Raji (cell line): ENCODE results near the gene CILP2.

ENCODE experiments used
- POLR2A ChIP-seq: IDR thresholded peaks from 2 replicates; pipeline ENCODE4 v1.6.1; 2011; ENCODE audit warnings: low read depth, low read length, control low read depth; ENCODE audit not compliant: insufficient read depth

The CILP2 gene

DNA sequence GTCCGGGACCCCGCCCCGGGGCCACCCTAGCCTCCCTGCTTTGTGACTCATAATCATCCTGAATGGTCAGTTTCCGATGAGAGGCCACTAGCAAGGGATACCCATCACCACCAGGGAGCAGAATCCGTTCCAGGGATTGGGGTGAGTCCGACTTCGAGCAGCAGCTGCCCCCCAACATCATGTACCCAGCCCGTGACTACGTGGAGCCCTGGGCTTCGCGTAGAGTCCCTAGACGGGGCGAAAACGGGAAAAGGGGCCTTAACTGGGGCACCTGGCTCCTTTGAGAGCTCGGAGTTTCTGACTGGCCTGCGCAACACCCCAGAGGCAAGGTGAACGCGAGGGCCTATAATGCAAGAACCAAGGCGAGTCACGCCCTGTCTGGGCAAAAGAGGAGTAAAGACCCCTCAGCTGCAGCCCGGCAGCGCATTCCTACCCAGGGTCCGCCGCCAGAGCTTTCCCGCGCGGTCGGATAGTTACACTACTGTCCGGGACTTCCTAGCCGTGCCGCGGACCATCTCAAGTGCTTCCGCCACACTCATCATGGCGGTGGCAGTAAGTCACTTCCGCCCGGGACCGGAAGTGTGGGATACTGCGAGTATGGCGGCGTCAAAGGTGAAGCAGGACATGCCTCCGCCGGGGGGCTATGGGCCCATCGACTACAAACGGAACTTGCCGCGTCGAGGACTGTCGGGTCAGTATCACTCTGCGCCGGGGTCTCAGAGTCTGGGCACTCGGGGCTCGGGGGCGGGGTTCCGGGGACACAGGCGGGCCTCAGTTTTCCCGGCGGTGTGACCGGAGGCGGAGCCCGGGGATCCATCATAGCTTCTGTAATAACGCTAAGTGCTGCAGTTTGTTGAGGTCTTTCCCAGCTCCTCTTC is 22.2 kb upstream of the CILP2 start, which contains the start of gene NDUFA13:
TSS of gene NDUFA13 (plus strand) at position 584 of the 878 bp plus-strand sequence. CDS start at position 598, 14 bp downstream.
- TF ChIP-seq POLR2A = peak; percentile 95

DNA sequence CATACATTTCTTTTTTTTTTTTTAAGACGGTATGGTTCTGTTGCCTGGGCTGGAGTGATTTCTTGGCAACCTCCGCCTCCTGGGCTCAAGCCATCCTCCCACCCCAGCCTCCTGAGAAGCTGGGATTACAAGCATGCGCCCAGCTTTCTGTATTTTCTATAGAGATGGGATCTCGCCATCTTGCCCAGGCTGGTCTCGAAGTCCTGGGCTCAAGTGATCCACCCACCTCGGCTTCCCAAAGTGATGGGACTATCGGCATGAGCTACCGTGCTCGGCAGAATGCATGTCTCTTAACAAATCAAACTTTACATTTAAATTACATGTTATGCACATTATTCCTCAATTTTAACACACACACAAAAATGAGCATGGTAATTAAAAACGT is 20.8 kb upstream of the CILP2 start:
- no peak for TF ChIP-seq POLR2A

DNA sequence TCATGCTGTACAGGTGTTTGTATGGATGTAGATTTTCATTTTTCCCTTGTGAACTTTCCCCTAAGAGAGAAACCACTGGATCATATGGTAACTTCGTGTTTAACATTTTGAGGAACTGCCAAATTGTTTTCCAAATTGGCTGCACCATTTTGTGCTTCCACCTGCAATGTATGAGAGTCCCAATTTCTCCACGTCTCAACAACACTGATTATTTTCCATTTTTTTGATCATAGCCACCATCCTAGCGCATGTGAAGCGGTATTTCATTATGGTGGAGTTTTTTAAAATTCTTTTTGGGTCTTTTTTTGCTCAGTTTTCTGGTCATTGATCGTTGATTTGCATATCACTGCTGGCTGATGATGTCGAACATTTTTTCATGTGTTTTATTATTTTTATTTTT is 17.1 kb upstream of the CILP2 start:
- no peak for TF ChIP-seq POLR2A

DNA sequence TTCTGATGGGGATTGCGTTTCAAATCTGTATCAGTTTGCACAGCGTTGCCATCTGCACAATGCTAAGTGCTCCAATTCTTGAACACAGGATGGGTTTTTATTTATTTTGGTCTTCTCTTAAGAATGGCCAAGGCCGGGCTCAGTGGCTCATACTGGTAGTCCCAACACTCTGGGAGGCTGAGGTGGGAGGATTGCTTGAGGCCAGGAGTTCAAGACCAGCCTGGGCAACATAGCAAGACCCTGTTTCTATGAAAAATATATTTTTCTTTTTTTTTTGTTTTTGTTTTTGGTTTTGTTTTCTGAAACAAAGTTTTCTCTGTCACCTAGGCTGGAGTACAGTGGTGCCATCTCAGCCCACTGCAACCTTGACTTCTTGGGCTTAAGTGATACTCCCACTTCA is 14.9 kb upstream of the CILP2 start:
- TF ChIP-seq POLR2A = no peak

DNA sequence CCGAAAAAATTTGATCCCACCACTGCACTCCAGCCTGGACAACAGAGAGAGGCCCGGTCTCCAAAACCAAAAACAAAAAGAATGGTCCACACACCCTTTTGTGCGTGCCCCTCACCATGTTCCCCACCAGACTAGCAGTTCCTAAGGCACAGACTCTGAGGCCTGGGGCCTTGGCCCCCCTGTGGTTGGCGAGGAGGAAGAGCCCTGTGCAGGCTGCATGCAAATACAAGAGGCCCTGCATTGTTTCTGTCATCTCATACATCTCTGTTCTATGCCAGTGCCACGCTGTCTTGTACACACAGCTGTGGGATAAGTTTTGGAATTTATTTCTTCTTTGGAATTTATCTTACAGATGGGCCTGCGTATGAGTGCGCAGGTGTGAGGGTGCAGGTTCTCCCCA is 14.0 kb upstream of the CILP2 start:
- TF ChIP-seq POLR2A = no peak

DNA sequence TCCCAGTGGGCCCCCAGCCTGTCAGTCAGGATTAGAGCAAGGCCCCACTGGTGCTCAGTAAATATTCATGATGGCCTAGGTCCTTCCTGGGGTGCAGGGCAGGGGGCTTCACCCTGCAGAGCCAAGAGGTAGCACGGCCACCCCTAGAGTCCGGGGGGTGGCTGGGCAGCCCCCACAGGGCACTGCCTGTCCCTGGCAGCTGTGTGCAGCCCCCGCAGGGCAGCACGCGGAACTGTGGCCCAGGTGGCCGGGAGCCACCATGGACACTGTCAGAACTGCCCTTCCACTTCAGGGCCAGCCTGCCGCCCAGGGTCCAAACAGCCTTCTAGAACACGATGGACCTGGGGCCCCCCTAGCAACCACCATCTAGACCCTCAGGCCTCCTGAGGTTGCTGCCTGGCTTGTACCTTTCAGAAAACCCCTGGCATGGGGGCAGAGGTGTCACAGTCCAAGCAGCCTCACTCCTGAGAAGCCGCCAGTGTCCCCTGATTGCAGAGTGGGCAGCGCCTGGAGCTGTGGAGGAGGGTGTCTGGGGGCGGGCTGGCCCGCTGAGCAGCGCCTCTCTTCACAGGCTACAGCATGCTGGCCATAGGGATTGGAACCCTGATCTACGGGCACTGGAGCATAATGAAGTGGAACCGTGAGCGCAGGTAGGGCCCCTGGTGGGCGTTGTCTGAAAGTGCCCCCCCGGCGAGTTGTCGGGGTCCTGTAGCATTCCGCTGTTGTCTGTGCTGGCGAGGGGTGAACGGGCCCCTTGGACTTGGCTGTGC is 12.3 kb upstream of the CILP2 start:
- no peak for TF ChIP-seq POLR2A

DNA sequence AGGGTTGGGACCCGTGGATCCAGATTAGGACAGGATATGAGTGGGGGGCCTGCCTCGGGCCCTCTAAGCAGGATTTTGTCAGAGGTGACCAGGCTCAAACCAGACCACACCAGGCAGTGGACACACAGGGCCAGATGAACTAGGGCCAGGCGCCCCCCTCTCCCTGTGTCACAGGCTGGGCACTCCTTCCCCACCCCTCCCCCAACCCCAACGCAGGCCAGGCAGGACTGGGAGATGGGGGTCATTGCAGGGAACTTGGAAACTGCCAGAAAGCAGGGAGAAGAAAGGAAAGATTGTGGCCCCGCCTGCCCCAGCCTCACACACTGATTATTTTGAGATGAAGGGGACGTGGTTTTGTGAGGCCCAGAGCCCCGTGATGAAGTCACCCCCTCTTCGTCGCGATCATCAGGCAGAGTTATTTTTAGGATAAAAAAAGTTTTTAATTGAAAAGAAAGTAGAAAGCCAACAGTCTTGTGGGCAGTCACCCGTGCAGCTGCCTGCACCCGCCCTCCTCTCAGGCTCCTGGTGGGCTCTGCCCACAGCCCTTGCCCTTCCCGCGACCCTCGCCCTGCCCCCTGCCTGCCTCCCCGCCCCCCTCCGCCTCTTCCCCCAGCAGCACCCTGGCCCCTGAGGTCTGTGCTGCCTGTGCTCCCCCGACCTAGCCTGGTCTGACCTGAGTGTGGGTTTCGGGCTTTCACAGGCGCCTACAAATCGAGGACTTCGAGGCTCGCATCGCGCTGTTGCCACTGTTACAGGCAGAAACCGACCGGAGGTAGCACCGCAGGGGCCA is 11.3 kb upstream of the CILP2 start:
- no peak for TF ChIP-seq POLR2A

DNA sequence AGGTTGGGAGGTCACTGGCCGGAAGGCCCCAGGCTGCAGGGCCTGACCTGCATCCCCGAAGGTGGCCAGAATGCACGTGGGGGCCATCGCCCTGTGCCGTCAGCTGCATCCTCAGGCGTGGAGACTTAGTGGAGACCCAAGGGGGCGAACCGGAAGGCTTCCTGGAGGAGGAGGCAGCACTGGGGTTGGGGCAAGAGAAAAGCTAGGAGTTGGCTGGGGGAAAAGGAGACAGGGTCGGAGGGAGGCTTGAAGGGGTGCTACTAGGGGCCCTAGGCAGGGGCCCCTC is 10.8 kb upstream of the CILP2 start:
- no peak for TF ChIP-seq POLR2A

DNA sequence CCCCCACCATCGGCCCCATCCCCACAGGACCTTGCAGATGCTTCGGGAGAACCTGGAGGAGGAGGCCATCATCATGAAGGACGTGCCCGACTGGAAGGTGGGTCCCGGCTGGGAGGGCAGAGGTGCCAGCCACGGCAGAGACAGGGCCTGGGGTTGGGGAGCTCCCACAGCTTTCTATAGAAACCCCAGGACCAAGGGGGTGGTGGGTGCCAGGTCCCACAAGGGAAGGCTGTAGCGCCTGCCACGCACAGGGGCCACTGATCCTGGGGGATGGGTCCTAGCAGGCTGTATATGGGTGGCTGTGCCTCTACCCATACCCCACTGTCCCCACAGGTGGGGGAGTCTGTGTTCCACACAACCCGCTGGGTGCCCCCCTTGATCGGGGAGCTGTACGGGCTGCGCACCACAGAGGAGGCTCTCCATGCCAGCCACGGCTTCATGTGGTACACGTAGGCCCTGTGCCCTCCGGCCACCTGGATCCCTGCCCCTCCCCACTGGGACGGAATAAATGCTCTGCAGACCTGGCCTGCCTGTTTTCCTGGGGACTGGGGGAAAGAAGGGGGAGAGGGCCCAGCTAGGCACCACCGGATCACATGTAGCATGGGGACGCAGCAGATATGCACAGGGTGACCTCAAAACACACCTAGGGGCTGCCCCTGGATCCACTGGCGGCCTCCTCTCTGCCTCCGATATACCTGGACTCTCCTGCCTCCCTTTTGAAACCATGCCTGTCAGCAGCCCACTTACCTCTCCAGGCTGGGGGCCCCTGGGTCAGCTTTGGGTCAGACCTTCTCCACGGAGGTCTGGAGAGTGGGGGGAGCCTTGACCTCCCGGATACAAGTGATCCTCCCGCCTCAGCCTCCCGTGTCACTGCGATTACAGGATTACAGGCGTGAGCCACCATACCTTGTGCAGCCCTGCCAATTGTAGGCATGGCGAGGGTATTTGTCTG is 10.1 kb upstream of the CILP2 start:
- no peak for TF ChIP-seq POLR2A

DNA sequence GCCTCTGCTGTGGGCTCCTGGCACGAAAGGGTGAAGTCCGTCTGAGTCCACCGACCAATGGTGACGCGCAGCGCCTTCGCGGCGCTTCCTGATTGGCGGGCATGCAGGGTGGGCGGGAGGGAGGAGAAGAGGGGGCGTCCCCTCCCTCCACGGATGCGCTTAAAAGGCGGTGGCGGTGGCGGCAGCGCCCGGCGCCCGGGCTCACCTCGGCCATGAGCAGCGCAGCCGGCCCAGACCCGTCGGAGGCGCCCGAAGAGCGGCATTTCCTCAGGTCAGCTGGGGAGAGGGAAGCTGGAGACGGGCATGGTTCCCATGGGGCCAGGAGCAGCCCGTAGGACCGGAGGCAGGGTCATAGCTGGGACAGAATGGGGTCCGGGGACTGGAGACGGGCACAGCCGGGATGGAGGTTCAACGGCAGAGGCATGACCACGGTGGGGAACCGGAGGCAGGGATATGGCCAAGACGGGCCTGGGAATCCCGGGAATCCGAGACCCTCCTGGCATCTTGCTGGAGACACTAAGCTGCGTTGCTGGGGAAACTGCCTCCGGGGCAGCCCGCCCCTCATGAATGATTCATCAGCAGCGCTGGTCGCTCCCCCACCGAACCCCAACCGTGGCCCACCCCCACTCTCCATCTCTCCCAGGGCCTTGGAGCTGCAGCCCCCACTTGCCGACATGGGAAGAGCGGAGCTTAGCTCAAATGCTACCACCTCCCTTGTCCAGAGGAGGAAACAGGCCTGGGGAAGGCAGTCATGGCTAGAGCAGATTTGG is 9.2 kb upstream of the CILP2 start, which contains the start of gene YJEFN3:
TSS of gene YJEFN3 (plus strand) at position 191 of the 770 bp plus-strand sequence. CDS start at position 213, 22 bp downstream.
- no peak for TF ChIP-seq POLR2A

DNA sequence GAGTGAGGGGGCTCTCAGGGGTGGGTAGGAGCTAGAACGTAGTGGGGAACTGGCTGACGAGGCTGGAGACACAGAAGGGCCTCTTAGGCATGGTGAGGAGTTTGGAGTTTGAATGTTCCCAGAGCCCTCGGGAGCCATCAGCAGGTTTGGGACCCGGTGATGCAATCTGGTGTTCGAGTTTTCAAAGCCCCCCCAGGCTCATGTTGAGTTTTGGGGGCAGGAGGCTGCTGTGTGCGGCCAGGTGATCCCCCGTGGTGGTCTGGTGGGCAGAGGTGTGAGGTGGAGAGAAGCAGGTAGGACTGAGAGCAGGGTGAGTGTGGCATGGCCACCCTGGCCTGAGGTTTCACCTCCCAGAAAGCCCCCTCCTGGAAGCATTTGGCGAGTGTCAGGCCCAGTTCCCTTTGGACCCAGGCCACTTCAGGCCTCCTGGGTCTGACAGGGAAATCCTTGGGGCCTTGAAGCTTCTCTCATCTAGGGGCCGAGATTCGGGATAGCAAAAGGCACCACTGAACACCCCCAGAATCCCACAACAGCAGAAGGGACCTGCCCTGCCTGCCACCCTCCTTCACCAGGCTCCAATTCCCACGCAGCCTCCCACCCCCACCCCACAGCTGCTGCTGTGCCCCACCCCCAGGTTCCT is 8.2 kb upstream of the CILP2 start:
- TF ChIP-seq POLR2A = no peak

DNA sequence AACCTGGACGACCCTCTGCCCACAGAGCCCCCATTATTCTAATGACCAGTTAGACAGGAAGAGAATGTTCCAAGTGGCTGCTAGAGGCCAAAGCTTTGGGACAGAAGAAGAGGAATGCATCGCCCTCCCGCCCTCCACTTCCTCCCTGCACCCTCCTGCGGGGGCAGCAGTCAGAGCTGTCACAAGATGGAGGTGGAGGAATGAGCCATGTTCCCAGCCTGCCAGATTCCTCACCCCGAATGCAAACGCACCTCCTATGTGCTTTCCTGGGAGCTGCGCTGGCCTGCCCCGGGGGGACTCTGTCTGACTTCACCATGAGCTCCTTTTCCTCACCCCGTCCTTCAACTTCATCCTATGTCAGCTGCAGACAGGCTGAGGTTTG is 7.7 kb upstream of the CILP2 start:
- no peak for TF ChIP-seq POLR2A

DNA sequence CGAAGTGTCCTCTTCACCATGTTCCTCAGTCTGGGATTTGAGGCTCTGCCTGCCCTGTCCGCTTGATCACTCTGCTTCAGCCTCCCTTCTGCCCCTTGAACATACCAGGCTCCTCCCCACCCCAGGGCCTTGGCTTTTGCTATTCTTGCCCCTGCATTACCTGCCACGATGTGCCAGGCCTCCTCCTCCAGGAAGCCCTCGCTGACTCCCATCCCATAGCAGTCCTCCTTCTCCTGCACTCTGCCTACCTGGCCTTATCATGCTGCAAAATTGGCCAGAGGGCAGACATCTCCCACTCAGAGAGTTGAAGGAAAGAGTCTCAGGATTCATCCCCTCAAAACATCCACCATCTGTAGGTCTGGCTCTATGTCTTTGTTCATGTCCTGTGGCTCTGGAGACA is 7.2 kb upstream of the CILP2 start:
- TF ChIP-seq POLR2A = no peak

DNA sequence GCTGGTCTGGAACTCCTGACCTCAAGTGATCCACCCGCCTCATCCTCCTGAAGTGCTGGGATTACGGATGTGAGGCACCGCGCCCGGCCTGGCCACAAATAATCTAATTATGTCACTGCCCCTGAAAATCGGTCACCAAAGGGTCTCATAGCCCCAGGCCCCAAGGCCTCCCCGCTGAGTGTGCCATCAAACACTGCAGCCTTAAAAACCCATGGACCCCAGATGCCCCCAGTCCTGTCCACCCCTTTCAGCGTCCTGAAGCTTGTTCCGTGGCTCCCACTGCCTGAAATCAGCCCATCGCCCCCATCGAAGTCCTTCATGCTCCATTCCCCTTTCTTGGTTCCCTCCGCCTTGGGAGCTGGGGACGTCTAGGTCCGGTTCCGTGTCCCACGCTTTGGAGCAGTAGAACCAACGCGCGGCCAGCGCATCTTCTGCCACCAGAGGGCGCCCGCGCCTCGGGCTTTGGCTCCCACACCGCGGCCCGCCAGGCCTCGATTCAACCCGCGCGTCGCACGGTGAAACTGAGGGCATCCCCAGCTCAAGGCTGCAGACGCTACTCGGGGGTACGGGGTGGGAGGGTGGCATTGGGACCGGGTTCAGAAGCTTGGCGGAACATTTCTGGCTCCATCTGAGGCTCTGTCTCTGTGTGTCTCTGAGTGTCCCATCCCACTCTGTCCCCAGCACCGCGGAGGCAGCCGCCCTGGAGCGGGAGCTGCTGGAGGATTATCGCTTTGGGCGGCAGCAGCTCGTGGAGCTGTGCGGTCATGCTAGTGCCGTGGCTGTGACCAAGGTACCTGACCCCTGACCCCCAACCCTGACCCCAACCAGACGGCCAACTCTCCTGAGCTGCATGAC is 5.9 kb upstream of the CILP2 start:
- no peak for TF ChIP-seq POLR2A
